ENCODE data around the gene CBLN3. TPM values are rescaled to one million over a fixed set of nuclear protein-coding genes. Genes with fewer than 3 reads are reported as not detected.

Gene CBLN3
- total and polyA plus RNA-seq, 4 donors, result 0.07 to 0.79 (median 0.46) TPM

- TF ChIP-seq HNF4A (conservative IDR thresholded peaks at IDR 0.05) (peak; percentile 94 to 96), FOXA1 (IDR thresholded peaks at IDR 0.05) (no peak), YY1 (IDR thresholded peaks at IDR 0.05) (peak; percentile 57)
Measured at GRCh38 chr14:24426912-24427536, 2.4 kb downstream of the CBLN3 start (continued).

DNA sequence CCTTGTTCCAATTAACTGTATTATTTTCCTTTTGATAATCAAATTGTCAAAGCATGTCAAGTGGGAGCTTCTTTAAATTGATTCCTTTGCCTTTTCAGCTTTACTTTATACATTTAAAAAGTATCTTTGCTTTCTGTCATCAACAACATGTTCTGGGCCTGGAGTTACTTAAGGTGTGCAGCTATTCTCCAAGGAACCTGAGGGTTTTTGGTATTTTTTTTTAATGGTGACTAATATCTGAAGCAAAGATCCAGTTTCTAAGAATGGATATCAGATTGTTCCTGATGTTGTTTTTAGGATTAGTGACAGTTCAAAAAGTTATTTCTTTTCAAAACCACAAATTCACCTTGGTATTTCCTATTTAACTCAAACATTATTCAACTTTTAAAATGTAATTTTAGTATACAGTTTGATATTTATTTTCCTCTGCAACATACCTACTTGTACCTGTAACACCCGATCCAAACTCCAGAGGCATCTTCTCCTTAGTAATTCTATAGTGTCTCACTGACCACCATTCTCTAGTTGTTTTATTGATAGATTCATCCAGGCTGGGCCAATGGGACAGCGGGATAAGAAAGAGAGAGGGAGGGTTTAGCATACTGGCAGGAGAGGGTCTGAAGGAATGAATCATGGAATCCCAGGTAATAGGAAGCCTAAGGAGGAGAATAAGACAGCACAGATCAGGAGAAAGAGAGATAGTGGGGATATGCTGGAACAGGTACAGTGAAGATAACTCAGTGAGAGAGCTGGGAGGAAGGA is 3.1 kb downstream of the CBLN3 start:
- Histone ChIP-seq H3K4me1 (ENCODE audit: control insufficient read depth in 4 of 4, insufficient read depth in 4 of 4, low read length in 3 of 4) (peaks cover 13 to 74% (median 60%) of the 10 kb centered on the region in 4 donors), H3K4me3 (ENCODE audit: low read depth in 1 of 3, low read length in 3 of 3) (no peak overlapping the region), H3K27me3 (ENCODE audit: control insufficient read depth in 4 of 4, insufficient read depth in 4 of 4, low read length in 3 of 4) (no peaks in the 10 kb centered on the region), H3K27ac (ENCODE audit: low read depth in 1 of 2, low read length in 2 of 2) (peak overlapping the region; percentile 27 to 33), H3K9ac (ENCODE audit: low read depth in 1 of 2, low read length in 2 of 2) (no peak overlapping the region), H3K9me3 (ENCODE audit: control insufficient read depth in 4 of 4, low read length in 3 of 4) (no peaks in the 10 kb centered on the region), H3K36me3 (ENCODE audit: control insufficient read depth in 4 of 4, insufficient read depth in 3 of 4, low read depth in 1 of 4, low read length in 3 of 4) (no peaks in the 10 kb centered on the region)
- DNase-seq (ENCODE audit: low spot score), result no peak
- TF ChIP-seq EGR1 (IDR thresholded peaks at IDR 0.05; ENCODE audit: low read depth in 2 of 2) (no peak), SP1 (IDR thresholded peaks at IDR 0.05) (no peak), RAD21 (IDR thresholded peaks at IDR 0.05) (no peak), MAX (IDR thresholded peaks at IDR 0.05) (no peak), TAF1 (conservative IDR thresholded peaks at IDR 0.05) (no peak), YY1 (IDR thresholded peaks at IDR 0.05) (no peak), RXRA (IDR thresholded peaks at IDR 0.05) (no peak), CTCF (IDR thresholded peaks at IDR 0.05; ENCODE audit: low read depth, low read length, missing input control) (no peak), HNF4G (IDR thresholded peaks at IDR 0.05) (no peak), FOXA2 (IDR thresholded peaks at IDR 0.05) (no peak), NR2F2 (IDR thresholded peaks at IDR 0.05) (no peak), FOXA1 (IDR thresholded peaks at IDR 0.05) (no peak), ZBTB33 (IDR thresholded peaks at IDR 0.05) (no peak), HNF4A (conservative IDR thresholded peaks at IDR 0.05) (no peak), JUND (IDR thresholded peaks at IDR 0.05) (no peak)
- TF ChIP-seq, protein P1, sequence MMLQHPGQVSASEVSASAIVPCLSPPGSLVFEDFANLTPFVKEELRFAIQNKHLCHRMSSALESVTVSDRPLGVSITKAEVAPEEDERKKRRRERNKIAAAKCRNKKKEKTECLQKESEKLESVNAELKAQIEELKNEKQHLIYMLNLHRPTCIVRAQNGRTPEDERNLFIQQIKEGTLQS (IDR thresholded peaks at IDR 0.05), result no peak
- TF ChIP-seq, protein P2, sequence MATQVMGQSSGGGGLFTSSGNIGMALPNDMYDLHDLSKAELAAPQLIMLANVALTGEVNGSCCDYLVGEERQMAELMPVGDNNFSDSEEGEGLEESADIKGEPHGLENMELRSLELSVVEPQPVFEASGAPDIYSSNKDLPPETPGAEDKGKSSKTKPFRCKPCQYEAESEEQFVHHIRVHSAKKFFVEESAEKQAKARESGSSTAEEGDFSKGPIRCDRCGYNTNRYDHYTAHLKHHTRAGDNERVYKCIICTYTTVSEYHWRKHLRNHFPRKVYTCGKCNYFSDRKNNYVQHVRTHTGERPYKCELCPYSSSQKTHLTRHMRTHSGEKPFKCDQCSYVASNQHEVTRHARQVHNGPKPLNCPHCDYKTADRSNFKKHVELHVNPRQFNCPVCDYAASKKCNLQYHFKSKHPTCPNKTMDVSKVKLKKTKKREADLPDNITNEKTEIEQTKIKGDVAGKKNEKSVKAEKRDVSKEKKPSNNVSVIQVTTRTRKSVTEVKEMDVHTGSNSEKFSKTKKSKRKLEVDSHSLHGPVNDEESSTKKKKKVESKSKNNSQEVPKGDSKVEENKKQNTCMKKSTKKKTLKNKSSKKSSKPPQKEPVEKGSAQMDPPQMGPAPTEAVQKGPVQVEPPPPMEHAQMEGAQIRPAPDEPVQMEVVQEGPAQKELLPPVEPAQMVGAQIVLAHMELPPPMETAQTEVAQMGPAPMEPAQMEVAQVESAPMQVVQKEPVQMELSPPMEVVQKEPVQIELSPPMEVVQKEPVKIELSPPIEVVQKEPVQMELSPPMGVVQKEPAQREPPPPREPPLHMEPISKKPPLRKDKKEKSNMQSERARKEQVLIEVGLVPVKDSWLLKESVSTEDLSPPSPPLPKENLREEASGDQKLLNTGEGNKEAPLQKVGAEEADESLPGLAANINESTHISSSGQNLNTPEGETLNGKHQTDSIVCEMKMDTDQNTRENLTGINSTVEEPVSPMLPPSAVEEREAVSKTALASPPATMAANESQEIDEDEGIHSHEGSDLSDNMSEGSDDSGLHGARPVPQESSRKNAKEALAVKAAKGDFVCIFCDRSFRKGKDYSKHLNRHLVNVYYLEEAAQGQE (IDR thresholded peaks at IDR 0.05), result no peak
- 70% methylated on average over 2 of the region's 2 CpGs for WGBS
